Posterior vena cava (tissue), 2 donors: ENCODE measurements around the gene MALT1. TPM values are rescaled to one million over a fixed set of nuclear protein-coding genes. Genes with fewer than 3 reads are reported as not detected.

Experiments
- DNase-seq: peaks from one replicate; pipeline ENCODE4 v3.0.0-alpha.2; 2020; ENCODE audit warnings: low spot score
- intact Hi-C, 2 donors: fragments of 100-400 bp; cut with DNase I; formaldehyde crosslinking; loops; one replicate each; pipeline versions ENCODE4 v1.14.1 to v1.14.2; 2022 to 2023
- total RNA-seq, 2 donors: library from RNA; stranded (reverse); fragmentation: NEBNext Ultra II Directional; extraction: Animal tissue kit (Norgen Biotek cat#: 25700); gene quantifications; one replicate each; pipeline ENCODE4 v1.2.1, GENCODE V29; 2021
- donor health status: DM: yes; HTN: yes; CAD: no.
- donor health status: DM: yes; HTN: yes; CAD: no.

The MALT1 gene
- total RNA-seq, 2 donors from 2014 or later = 12.8 to 19.1 TPM

GRCh38 chr18:58674863-58675472, 3.7 kb downstream of the MALT1 start:
- intact Hi-C loops = no loop called here
- DNase-seq = no peak

GRCh38 chr18:58676270-58676669, 5.0 kb downstream of the MALT1 start:
- no peak for DNase-seq
- intact Hi-C loops = no loop called here

- intact Hi-C loops = no loop called here
- DNase-seq = peak; percentile 83
These were observed 11.3 kb downstream of the MALT1 start for GRCh38 chr18:58682429-58683069.

GRCh38 chr18:58687871-58688308, 16.6 kb downstream of the MALT1 start:
- intact Hi-C loops = no loop called here
- DNase-seq = no peak

GRCh38 chr18:58690259-58690658, 19.0 kb downstream of the MALT1 start:
- intact Hi-C loops = no loop called here

GRCh38 chr18:58691256-58691655, 20.0 kb downstream of the MALT1 start:
- intact Hi-C loops = no loop called here
- DNase-seq = no peak

More at GRCh38 chr18:58690259-58690658, 19.0 kb downstream of the MALT1 start:
- no peak for DNase-seq

- intact Hi-C loops = no loop called here
These were observed 21.3 kb downstream of the MALT1 start for GRCh38 chr18:58692422-58693185.

GRCh38 chr18:58694221-58694620, 23.0 kb downstream of the MALT1 start:
- DNase-seq = no peak
- intact Hi-C loops = no loop called here

More at GRCh38 chr18:58692422-58693185, 21.3 kb downstream of the MALT1 start:
- no peak for DNase-seq

- intact Hi-C loops = no loop called here
- no peak for DNase-seq
These were observed 23.6 kb downstream of the MALT1 start for GRCh38 chr18:58694720-58695468.

- DNase-seq = no peak
- intact Hi-C loops = no loop called here
These were observed 24.5 kb downstream of the MALT1 start for GRCh38 chr18:58695772-58696171.

GRCh38 chr18:58697146-58697545, 25.9 kb downstream of the MALT1 start:
- no peak for DNase-seq
- intact Hi-C loops = no loop called here

GRCh38 chr18:58698701-58699193, 27.5 kb downstream of the MALT1 start:
- intact Hi-C loops = no loop called here
- DNase-seq = no peak

- intact Hi-C loops = no loop called here
These were observed 28.3 kb downstream of the MALT1 start for GRCh38 chr18:58699551-58699950.

GRCh38 chr18:58700209-58700608, 28.9 kb downstream of the MALT1 start:
- intact Hi-C loops = no loop called here
- no peak for DNase-seq

More at GRCh38 chr18:58699551-58699950, 28.3 kb downstream of the MALT1 start:
- DNase-seq = no peak

GRCh38 chr18:58712930-58713329, 41.7 kb downstream of the MALT1 start:
- intact Hi-C loops = no loop called here
- no peak for DNase-seq

GRCh38 chr18:58714259-58714658, 43.0 kb downstream of the MALT1 start:
- no peak for DNase-seq
- intact Hi-C loops = no loop called here

GRCh38 chr18:58714821-58715220, 43.6 kb downstream of the MALT1 start:
- intact Hi-C loops = no loop called here
- no peak for DNase-seq

- intact Hi-C loops = no loop called here
- DNase-seq = no peak
These were observed 44.3 kb downstream of the MALT1 start for GRCh38 chr18:58715540-58715939.

GRCh38 chr18:58716060-58716756, 44.9 kb downstream of the MALT1 start:
- intact Hi-C loops = no loop called here

More at GRCh38 chr18:58716060-58716756, 44.9 kb downstream of the MALT1 start:
- DNase-seq = no peak
